Measurements from ENCODE around the gene IL16.

Gene IL16

GRCh38 chr15:81209635-81210034 lies 13.0 kb downstream of the IL16 start:
- DNase-seq: no peak

DNA sequence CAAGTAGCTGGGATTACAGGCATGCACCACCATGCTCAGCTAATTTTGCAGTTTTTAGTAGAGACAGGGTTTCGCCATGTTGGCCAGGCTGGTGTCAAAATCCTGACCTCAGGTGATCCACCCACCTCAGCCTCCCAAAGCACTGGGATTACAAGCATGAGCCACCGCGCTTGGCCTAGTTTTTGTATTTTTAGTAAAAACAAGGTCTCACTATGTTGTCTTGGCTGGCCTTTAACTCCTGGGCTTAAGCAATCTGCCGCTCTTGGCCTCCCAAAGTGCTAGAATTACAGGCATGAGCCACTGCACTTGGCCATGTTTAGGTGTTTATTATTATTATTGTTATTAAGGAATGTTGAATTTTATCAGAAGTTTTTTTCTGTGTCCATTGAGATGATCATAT lies 14.7 kb downstream of the IL16 start:
- no peak for DNase-seq

- DNase-seq: no peak
These were observed 17.3 kb downstream of the IL16 start for GRCh38 chr15:81213982-81214381.

- no peak for DNase-seq
These were observed 18.9 kb downstream of the IL16 start for GRCh38 chr15:81215531-81215930.

- no peak for DNase-seq
These were observed 19.3 kb downstream of the IL16 start for GRCh38 chr15:81215983-81216382.

- no peak for DNase-seq
These were observed 19.7 kb downstream of the IL16 start for GRCh38 chr15:81216422-81216821.

DNA sequence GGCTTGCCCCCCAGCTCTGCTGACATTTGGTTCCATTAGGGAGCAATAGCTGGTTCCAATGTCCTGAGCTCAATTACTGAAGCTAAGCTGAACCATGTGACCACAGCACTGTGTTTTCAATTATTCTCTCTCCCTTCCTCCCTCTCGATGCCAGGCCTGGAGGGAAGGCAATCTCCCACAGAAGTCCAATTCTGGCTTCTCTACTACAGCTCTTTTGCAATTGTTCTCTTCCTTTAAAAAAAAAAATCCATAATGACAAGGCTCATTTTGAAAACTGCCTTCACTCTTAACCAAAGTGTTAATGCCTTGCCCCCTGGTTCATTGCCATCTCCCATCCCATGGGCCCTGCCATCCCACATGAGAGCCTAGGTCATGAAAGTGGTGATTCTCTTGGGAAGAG lies 24.8 kb downstream of the IL16 start:
- no peak for DNase-seq

DNA sequence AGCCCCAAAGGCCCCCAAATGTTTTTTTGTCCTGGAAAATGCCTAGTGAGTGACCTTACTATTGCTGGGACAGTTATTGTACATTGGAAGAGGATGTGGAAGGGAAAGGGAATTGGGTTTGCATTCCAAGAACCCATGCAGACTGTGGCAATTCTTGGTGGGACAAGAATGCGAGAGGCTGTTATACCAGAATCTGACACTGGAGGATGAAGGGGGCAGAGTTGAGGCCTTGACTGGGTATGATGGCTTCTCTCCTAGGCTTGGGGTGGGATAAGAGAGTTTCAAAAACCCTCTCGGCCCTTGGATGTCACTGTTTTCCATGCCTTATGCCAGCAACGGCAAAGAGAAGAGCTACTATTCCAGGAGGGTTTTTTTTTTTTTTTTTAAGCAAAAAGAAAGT lies 25.3 kb downstream of the IL16 start:
- DNase-seq: no peak

GRCh38 chr15:81223346-81223971 lies 26.8 kb downstream of the IL16 start:
- DNase-seq: no peak

DNA sequence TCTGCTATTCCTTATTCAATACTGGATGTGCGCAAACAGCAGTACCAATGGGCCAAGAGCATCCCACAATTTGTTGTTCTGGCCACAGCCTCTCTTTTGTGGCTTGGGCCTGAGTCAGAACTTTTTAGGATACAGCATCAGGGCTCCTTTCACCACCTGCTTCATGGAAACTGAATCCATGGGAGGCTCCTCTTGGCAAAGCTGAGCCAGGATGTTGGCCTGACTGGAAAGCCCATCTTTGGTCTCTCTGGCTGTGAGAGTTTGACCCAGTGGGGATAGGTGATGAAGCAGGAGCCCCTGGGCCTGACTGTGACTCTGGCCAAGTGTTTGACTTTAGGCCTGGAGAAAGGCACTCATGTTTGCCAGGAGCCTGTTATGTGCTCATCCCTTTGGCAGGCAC lies 27.6 kb downstream of the IL16 start:
- DNase-seq: no peak

GRCh38 chr15:81225161-81225671 lies 28.5 kb downstream of the IL16 start:
- no peak for DNase-seq

- DNase-seq: no peak
These were observed 31.0 kb downstream of the IL16 start for GRCh38 chr15:81227716-81228115.

GRCh38 chr15:81229586-81229985 lies 32.9 kb downstream of the IL16 start:
- no peak for DNase-seq

DNA sequence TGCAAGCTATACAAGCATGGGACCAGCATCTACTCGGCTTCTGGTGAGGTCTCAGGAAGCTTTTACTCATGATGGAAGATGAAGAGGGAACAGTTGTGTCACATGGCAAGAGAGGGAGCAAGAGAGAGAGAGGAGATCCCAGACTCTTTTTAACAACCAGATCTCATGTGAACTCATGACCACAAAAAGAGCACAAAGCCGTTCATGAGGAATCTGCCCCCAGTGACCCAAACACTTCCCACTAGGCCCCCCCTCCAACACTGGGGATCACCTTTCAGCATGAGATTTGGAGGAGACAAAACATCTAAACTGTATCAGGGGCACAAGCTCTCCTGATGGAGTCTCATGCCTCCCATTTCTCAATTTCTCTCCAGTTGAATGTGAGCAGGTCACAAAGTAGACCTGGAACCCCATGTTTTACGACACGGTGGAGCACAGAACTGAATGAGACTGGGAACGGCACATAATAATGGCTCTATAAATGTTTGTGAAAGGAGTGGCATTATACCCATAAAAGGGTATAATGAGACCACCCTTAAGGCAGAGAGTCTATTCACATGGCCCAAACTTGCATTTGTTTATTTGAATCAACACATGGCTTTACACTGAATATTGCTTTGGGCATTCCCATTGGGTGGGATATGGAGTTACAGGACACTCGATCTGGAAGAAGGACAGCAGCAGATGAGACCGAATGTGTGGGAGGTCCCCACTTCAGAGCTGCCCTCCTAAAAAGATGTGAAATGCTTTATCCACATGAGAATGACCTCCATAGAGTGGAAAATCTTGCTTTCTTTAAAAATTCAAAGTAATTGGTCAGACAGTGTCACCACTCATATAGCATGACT lies 38.8 kb downstream of the IL16 start:
- DNase-seq: no peak

- DNase-seq: no peak
These were observed 42.5 kb downstream of the IL16 start for GRCh38 chr15:81239190-81239589.

- no peak for DNase-seq
These were observed 46.1 kb downstream of the IL16 start for GRCh38 chr15:81242778-81243177.

GRCh38 chr15:81244306-81244705 lies 47.6 kb downstream of the IL16 start:
- no peak for DNase-seq

DNA sequence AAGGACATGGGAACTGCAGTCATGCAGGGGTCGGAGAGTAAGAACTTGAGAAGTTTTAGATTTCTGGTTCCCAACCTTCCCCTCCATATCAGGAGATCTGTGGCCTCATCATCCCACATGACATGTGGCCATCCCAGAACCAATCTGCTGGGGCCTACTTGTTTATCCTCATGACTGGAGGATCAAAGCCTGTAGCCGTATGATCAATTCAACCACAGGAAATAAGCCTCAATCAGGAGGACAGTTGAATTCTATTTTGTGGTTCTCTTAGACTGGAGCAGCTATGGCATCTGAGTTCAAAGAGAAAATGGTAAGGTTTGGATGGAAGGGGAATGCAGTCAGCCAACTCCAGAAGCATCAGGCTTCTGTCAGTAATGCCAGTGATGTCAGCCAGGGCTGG lies 57.2 kb downstream of the IL16 start:
- DNase-seq: no peak

GRCh38 chr15:81254277-81254915 lies 57.7 kb downstream of the IL16 start:
- no peak for DNase-seq

- DNase-seq: no peak
These were observed 58.2 kb downstream of the IL16 start for GRCh38 chr15:81254916-81255290.

- no peak for DNase-seq
These were observed 58.8 kb downstream of the IL16 start for GRCh38 chr15:81255315-81255957.

GRCh38 chr15:81255958-81256320 lies 59.3 kb downstream of the IL16 start:
- no peak for DNase-seq

- no peak for DNase-seq
These were observed 60.2 kb downstream of the IL16 start for GRCh38 chr15:81256916-81257315.

GRCh38 chr15:81257435-81257834 lies 60.8 kb downstream of the IL16 start:
- no peak for DNase-seq

Data from activated CD4-positive, CD25-positive, alpha-beta regulatory T cell (primary cell).